Stimulated activated CD8-positive, alpha-beta memory T cell treated with anti-CD3 and anti-CD28 coated beads, Interleukin-7, amount 100 ng/mL, for 48 hours (primary cell): ENCODE measurements around the gene RFTN1.

Experiments used
- DNase-seq, 2 donors: peaks; one replicate each; pipeline ENCODE4 v3.0.0-alpha.2; 2020; ENCODE audit warnings: low read depth in 1 of 2; ENCODE audit errors: extremely low read depth in 1 of 2

The RFTN1 gene

DNA sequence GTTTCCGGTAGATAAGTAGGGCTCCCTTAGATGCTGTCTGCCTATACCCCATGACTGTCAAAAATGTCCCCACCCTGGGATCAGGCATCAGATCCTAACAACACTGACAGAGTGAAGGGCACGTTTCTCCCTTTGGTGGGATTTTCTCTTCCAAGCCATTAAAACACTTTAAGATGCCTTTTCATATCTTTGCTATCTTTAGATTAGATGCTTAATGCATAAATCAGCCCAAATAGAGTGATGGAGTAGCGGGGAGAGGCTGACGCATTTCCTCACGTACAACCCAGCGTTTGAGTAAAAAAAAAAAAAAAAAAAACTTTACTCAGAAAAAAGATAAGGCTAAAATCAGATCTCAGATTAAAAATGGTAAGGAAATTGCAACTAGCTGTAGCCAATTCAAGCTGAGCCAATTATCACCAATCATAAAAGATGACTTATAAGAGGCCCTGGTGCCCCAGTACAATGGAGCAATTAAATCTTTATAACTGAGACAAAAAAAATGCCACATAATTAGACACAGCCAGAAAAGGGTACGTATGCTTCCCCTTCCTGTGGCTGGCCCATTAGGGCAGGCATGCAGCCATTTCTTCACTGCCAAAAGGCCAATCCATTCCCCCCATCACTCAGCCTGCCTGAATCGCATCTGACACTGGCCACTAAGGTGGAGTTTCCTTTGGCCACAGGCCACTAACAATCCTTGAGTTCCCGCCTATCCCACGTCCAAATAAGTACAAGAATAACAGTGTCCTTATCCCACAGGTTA is 45.0 kb downstream of the RFTN1 start:
- DNase-seq = no peak

DNA sequence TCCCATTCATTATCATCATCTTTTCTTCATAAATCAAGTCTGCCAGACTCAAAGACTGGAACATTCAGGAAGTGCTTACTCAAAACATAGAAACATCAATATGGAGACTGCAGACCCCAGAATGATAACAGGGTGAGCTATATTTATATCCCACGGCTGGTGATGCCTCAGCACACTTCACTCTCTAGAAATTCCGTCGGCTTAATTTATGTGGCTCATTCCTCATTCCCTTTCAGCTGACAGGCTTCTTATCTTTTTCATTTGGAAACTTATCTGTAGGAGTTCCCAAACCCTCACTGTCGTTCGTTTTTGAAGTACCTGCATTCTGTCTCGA is 45.5 kb downstream of the RFTN1 start:
- DNase-seq = no peak

DNA sequence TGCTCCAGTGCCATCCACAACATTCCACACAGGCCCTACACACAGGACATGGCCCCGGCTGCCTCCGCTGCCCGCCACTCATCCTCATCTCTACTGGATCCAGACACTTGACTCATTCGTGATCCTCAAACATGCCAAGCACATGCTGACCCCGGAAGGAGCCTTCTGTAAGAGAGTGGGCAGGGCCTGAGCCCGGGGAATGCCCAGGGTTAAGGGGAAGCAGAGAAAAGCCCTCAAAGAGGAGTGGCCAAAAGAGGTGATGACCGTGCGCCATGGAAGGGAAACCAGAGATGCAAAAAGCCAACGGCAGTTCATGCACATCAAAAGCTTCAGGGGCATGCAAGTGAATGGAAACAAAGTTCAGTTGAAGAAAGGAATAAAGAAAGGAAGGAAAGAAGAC is 46.1 kb downstream of the RFTN1 start:
- DNase-seq = peak; percentile 17 to 53

DNA sequence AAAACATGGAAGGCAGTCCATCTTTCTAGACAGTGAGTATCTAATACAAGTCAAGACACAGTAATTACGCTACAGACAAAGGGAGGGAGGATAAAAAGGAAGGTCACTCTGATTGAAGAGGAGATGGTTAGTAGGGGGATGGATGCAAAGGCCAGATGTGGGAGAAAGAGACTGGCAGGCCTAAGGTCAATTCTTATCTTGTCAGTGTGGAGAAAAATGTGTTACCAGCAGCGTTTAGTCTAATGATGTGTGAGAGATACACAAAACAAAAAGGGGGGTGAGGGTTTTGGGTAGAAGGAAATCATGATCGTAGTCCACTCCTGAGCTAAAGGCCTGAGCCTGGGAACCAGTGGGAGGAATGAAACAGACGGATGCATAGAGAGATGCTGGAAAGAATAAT is 46.7 kb downstream of the RFTN1 start:
- DNase-seq = no peak

DNA sequence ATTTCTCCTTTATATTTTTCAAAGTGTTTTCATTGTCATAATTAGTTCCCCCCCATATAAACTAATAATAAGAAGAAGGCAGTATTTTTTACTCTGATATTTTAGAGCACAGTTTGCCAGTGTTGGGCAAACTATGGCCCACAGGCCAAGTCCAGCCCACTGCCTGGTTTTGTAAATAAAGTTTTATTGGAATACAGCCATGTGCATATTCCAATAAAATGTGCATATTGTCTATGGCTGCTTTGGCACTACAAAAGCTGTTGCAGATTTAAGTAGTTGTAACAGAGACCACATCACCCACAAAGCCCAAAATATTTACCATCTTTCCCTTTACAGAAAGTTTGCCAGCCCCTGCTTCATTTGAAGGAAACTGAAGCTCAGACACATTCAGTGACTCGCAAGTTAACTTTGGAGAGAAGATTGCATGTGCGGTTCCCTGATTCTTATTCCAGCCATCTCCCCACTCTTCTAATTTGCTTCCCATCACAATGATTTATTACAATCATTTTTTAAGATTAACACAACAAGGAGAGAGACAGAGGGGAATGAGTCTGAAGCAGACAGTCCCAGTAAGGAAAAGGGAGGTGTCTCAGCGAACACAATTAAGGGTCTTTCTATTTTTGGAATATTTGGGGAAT is 48.9 kb downstream of the RFTN1 start:
- DNase-seq = no peak

DNA sequence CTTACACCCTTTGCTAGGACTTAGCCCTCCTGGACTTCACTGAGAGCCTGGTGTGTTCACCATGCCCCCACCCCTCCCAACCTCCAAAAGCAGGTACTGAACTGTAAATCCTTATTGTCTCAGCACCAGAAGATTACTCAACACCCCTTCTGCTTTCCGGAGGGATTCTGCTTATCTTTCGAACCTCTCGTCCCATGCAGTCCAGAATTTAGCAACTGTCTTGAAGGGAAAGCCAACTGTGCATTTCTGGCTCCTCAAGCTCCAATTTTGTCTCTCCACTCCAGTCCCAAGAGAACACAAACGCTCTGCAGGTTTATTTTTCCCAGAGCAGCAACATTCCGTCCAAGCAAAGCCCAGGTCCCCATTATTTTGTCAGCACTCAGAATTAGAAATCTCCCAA is 49.6 kb downstream of the RFTN1 start:
- no peak for DNase-seq

DNA sequence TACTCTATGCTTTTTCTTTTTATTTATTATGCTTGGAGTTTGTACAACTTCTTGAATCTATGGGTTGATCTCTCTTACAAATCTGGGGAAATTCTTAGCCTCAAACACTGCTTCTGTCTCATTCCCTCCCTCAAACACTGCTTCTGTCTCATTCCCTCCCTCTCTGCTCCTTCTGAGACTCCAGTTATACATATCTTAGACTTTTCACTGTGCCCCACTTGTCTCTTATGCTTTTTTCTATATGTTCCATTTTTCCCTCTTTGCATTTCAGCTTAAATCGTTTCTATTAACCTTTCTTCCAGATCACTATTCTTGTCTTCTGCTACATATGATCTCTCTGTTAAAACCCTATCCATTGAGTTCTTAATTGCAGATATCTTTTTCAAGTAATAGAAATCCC is 50.4 kb downstream of the RFTN1 start:
- no peak for DNase-seq

DNA sequence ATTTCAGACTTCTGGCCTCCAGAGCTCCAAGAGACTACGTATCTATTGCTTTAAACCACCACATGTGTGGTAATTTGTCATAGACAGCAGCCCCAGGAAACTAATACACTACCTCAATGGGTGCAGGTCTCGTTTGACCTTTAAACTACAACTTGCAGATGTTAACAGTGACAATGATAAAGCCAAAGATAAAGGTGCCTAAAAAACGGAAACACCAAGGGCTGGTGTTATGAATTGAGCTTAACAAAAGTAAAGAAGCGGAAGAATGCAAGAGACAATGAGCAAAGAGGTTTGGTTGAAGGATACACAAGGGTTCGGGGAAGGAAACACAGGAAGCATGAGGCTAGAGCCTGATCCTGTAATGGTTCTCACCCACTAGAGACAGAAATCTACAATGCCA is 50.8 kb downstream of the RFTN1 start:
- no peak for DNase-seq

DNA sequence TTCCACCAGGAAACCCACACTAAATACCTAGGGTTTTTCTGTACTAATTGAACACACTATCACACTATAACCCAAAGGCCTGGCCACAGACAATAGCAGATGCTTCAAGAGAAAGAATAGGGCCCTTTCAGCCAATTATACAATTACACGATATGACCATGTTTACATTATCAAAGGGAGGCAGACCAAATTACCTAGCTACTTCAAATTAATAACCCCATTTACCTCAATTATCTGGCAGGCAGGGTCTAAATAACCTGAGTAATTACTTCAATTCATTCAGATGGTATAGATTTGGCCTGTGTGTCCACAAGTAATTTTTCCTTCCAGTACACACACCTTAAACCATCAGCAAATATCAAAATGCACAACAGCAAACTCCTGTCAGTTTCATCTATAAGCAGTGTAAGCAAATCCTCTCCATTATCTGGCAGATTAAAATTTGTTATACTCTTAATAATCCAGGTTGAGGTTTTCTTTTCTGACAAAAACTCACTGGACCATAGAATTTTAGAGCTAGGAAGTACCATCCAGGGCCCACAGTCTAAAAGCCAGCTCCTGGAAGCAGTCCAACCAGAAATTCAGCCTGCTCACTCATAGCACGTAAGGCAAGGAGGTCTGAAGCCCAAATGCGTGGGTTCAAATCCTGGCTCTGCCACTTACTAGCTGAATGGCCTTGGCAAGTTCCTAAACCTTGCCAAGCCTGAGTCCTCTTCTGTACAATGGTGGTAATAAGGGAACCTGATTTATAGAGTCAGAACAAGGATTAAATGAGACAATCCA is 51.8 kb downstream of the RFTN1 start:
- DNase-seq = no peak

DNA sequence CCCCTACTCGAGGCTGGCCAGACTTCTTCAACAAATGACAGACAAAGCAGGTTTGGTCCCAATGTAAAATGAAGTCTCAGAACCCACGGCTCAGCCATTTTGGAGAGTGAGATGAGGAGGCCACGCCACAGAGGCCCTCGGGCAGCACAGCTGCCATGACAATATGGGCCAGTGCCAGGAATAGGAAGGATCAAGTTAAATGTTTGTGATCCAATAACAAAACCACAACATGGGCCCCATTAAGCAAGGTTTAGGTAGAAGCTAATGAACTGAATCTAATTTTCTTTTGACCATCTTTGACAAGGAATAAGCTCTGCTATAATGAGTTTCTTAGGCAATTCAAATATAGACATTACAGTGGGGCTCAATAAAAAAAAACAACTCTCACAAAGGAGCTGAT is 52.6 kb downstream of the RFTN1 start:
- DNase-seq = no peak

DNA sequence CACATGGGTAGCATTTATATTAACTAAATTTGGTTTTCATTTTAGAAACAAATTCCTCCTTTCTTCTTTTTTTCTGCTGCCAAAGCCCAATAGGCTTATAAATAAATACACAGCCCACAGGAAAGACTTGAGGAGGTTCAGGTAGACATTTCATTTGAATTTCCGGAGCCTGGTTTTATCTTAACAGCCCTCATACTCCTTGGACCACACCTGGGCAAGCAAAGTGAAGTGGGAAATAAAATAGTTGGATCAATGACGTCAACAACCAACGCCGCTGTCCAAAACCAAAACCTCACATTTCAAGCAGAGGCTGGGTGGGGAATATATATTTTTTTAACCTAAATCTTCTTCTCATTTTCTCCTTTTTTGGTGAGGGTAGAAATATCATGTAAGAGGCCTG is 53.2 kb downstream of the RFTN1 start:
- no peak for DNase-seq

DNA sequence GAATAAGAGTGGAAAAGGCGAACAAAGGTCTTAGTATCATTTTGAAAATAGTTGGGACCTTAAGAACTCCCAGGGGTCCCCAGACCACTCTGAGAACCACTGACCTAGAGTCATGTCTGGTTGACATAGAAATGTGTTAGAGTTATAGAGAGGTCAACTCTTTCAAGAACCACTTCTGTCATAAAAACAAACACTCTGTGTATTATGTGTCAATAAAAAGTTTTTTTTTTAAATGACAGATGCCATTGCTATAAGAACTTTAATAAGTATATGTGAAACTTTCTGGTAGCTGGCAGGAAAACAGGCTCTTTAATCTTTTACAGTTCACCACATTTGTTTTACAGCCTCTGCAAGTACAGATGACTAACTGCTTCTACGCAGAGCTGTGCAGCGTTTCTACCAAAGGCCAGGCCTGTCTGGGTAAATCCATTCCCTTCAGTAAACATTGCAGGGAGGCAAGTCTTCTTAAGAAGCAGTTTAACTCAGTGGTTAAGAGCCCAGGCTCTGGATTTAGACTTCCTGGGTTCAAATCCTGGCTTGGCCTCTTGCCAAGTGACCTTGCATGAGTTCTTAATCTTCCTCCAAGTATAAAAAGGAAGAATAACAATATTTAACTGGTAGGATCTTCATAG is 56.6 kb downstream of the RFTN1 start:
- no peak for DNase-seq

DNA sequence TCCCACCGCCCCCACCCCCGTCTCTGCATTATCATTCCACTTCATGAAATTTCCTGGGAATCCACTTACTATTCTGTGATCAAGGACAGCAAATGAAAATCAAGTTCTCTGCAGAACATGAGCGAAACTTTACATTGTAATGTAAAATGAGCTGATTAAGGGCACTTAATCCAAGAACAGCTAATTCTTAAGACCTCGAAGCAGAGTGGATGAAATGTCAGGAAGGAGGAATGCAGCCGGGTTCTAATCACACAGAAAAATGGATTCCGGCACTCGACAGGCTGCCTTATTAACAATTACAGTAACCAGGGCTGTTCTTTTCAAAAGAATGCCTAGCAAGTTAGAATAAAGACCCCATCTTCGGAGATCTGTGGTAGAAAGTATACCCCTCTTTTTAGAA is 57.5 kb downstream of the RFTN1 start:
- DNase-seq = no peak

DNA sequence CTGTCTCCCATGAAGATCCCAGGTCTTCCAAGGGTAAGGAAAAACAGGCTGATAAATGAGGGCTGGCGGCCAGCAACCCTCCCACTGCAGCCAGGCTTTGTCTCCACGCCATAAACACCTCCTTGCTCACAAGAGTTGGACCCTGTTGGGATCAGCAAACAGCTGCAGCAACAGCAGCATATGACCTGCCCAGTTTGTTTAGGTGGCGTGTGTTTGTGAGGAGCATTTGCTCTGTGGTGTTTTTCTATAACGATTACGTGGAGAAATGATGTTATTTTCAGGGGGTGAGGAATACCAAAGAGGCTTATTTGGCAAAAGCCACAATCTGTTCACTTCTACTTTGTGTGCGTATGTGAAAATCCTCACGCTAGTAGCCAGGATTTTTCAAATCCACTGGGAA is 58.5 kb downstream of the RFTN1 start:
- DNase-seq = no peak

DNA sequence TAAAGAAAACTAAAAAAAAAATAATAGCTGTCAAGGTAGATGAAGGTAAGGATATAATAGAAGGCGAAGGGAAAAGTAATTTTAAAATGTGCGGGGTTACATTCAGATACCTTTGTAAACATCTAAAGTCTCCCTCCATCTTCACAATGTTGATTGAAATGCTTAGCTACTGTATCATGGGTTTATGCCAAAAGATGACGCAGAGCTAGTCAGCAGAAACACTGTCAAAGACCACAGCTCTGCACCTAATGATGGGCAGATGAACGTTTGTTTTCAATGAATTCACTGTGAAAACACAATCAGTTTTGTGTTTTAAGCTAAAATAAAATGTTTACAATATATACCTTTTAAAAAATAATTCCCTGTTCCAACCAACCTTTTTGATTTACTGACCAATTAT is 61.2 kb downstream of the RFTN1 start:
- DNase-seq = no peak

DNA sequence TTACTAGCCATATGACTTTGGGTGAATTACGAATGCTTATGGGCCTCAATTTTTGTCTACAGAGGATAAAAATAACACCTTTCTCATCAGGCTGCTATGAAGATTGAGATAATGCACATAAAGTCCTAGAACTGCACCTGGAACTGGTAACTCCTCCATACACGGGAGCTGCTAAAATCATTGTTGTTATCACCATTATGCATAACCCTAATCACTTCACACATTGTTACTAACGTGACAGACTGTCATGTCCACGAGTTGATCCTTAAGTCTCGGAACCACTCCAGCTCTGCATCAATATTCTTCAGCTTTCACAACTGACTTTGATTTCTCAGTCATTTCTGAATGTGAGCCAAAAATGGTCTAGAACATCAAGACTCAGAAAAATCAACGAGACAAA is 64.1 kb downstream of the RFTN1 start:
- DNase-seq = no peak

DNA sequence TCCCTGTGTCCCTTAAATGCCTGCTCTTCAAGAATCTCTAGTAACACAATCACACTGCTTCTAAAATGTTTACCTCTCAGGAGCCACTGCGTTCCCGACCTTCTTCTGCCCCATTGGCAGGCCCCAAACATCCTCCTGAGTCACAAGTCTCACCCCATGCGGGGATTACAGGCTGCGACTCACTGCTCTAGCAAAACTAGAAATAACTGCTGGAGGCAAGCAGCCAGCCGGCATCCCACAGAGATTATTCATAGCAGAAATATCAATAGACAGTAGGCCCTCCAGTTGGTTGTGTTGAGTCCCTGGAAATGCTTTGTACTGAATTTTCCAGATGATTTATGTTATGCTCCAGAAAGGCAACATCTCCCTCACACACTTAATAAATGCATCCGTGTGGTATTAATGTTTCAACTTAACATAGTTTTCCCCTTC is 64.8 kb downstream of the RFTN1 start:
- DNase-seq = peak; percentile 25 to 59

DNA sequence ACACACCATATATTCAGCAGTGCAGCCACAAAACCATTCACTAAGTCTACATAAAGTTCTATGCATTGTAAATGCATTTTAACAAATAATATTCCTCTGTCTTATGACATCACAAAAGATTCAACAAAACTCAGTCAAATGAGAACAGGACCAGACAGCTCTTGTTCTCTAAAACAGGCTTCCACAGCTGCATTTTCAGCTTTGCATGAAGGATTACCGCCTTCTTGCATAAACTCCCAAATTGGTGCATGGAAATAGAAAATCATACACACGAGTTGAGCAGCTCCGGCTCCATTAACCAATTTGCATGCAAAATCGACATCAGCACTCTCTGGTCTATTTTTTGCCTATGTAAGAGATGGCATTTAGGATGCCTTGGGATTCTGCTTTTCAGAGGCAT is 66.4 kb downstream of the RFTN1 start:
- DNase-seq = no peak

DNA sequence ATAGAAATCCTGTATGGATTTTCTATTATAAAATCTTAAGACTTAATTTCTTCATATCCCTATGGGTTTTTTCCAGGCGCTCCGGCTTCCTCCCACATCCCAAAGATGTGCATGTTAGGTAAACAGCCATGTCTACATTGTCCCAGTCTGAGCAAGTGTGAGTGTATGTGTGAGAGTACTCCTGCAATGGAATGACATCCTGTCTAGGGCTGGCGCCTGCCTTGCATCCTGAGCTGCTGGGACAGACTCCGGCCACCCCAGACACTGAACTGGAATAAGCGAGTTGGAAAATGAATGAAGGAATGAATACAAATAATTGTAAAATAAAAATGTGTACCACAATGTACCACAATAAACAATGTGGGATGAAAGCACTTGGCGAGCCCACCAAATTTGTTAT is 69.2 kb downstream of the RFTN1 start:
- DNase-seq = no peak

DNA sequence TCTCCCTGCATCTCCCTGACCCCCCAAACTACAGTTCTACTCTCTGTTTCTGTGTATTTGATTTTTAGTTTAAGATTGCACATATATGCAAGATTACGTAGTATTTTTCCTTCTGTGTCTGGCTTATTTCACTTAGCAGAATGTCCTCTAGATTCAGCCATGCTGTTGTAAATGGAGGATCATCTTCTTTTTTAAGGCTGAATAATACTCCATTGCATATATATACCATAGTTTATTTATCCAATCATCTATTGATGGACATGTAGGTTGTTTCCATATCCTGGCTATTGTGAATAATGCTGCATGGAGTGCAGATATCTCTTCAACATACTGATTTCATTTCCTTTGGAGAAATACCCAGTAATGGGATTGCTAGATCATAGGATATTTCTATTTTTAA is 70.8 kb downstream of the RFTN1 start:
- no peak for DNase-seq

DNA sequence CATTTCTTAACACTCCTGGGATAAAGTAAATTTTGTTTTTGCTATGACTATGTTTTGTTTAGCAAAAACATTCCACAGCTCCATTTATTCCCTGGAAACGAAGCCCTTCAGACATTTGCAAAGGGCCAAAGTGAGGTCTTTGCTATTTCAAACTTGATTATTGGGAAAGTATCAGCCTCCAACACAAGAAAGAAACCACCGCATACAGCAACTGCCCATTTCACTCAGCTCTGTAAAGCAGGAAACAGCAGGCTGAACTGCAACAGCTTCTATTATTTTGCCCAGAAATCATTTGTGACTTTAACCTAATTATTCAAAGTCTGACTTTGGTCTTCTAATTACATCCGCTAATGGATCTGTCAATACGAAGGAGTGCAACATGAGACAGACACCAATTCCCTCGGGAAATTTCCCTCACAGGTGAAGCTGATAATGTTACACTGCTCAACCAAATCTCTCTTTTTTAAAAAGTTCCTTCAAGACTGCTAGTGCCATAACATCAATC is 72.1 kb downstream of the RFTN1 start:
- no peak for DNase-seq
